ENCODE results near the gene FEV. TPM values are rescaled to one million over a fixed set of nuclear protein-coding genes. Genes with fewer than 3 reads are reported as not detected.
A peak's percentile ranks its signal among the peaks of the same experiment; 100 is the strongest.

Gene FEV
- total and polyA plus RNA-seq, 8 donors: 0.35 to 32.6 (median 1.4) TPM

DNA sequence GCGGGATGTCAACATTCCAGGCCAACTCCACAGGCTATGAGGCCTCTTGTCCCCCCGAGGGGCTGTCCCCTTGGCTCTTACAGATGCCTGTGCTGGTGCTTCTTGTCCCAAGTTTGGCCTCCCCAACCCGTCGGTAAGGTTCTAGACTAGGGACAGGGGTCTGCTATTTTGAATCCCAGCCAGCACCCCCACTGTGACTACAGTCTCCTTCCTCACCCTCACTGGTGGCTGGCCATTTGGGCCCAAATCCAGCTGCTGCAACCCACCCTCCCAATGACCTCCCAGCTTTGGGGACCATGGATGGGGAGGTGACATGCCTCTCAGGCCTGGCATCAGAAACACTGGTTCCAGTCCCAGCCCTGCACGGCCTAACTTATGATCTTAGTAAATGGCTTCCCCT, 37.6 kb upstream of the FEV start:
- Histone ChIP-seq H3K4me3 (no peak overlapping the region), H3K9me3 (no peaks in the 10 kb centered on the region), H3K4me1 (no peaks in the 10 kb centered on the region), H3K27me3 (no peaks in the 10 kb centered on the region), H3K36me3 (no peaks in the 10 kb centered on the region), H3K27ac (no peak overlapping the region)
- TF ChIP-seq, protein P1, sequence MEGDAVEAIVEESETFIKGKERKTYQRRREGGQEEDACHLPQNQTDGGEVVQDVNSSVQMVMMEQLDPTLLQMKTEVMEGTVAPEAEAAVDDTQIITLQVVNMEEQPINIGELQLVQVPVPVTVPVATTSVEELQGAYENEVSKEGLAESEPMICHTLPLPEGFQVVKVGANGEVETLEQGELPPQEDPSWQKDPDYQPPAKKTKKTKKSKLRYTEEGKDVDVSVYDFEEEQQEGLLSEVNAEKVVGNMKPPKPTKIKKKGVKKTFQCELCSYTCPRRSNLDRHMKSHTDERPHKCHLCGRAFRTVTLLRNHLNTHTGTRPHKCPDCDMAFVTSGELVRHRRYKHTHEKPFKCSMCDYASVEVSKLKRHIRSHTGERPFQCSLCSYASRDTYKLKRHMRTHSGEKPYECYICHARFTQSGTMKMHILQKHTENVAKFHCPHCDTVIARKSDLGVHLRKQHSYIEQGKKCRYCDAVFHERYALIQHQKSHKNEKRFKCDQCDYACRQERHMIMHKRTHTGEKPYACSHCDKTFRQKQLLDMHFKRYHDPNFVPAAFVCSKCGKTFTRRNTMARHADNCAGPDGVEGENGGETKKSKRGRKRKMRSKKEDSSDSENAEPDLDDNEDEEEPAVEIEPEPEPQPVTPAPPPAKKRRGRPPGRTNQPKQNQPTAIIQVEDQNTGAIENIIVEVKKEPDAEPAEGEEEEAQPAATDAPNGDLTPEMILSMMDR (IDR thresholded peaks at IDR 0.05): no peak
- WGBS, 2 donors: 77 to 85% methylated on average over 5 of the region's 5 CpGs
- ATAC-seq (no peak), DNase-seq (peak in 1 of 6 donors; percentile 24), FAIRE-seq (no peak)
- intact Hi-C loops (cut with DNase I): loop anchor here in 1 of 3 donors (10.0 kb wide), 1 partner anchor 132 kb away; no protein-coding TSS in a partner anchor

DNA sequence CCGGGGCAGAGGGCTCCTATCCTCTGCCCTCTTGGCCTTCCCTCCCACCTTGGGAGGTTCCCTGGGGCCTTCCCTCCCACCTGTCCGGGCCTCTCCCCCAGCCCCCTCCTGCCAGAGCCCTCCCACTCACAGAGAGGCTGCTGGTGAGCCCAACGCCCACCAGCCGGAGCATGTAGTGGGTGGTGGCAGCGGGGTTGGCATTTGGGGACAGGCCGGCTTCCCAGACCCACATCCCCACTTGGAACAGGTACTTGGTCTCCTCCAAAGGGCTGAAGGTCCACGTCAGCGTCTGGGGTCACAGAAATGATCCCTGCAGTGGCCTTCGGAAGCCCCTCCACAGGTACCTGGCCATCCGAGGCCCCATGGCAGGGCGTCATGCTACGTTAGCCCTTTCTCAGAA, 37.1 kb upstream of the FEV start:
- 70 to 83% methylated on average over 12 of the region's 12 CpGs for WGBS, 2 donors
- FAIRE-seq (no peak), ATAC-seq (no peak), DNase-seq (no peak)
- no peaks in the 10 kb centered on the region for H3K36me3 ChIP-seq
- intact Hi-C loops (cut with DNase I): loop anchor here in 1 of 3 donors (10.0 kb wide), 1 partner anchor 133 kb away; no protein-coding TSS in a partner anchor
- H3K27me3 ChIP-seq: no peaks in the 10 kb centered on the region
- no peak overlapping the region for H3K27ac ChIP-seq
- H3K9me3 ChIP-seq: no peaks in the 10 kb centered on the region
- H3K4me3 ChIP-seq: no peak overlapping the region
- TF ChIP-seq, protein P1 (IDR thresholded peaks at IDR 0.05): no peak
- no peaks in the 10 kb centered on the region for H3K4me1 ChIP-seq

DNA sequence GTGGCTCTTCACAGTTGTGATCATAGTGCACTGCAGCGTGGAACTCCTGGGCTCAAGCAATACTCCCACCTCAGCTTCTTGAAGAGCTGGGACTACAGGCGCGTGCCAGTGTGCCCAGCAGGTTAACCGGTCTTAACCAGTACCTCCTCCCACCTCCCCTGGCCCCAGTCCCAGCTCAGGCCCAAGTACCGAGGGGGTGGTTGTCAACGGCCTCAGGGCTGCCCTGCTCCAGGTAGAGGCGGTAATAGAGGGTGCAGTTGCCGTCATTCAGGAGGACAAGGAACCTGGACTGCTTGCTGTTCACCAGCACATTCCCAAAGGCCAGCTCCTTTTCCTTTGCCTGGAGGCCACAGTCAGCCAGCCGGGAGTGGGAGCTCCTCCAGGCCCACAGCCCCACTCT, 36.6 kb upstream of the FEV start:
- intact Hi-C loops (cut with DNase I): loop anchor here in 1 of 3 donors (10.0 kb wide), 1 partner anchor 133 kb away; no protein-coding TSS in a partner anchor

DNA sequence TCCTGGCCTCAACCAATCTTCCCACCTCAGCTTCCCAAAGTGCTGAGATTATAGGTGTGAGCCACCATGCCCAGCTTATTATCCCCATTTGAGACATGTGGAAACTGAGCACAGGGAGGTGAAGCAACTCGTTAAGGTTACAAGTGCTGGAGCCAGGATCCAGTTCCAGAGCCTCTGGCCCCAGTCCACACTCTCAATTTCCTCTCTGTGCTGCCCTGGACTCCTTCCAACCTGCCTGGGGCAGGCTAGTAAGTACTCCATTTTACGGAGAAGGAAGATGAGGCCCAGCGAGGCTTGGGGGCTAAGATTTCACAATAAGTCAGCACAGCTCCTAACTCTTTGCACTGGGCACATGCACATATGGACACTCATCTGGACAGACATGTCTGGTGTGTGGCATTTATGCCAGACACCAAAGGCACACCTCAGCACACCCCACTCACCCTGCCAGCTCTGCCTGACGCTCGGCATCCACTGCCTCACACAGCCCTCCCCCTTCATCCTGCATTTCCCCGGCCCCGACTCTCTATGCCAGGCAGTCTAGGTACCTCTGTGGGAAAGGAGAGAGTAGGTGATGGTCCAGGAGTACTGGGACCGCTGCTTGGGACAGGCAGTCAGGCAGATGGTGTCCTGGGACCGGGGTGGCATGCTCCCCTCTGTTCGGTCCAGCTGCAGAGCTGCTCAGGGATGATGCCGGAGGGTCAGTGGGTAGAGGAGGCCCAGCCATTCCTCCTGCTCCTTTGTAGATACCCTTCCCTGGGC, 35.8 kb upstream of the FEV start:
- peak in 1 of 6 donors; percentile 5 for DNase-seq
- 74 to 81% methylated on average over 11 of the region's 11 CpGs for WGBS, 2 donors
- no peak for ATAC-seq

More for the DNA sequence above, 36.6 kb upstream of the FEV start:
- DNase-seq (no peak), ATAC-seq (no peak), FAIRE-seq (no peak)
- WGBS, 2 donors: 70 to 81% methylated on average over 9 of the region's 9 CpGs
- Histone ChIP-seq H3K27ac (no peak overlapping the region), H3K4me3 (no peak overlapping the region), H3K27me3 (no peaks in the 10 kb centered on the region), H3K9me3 (no peaks in the 10 kb centered on the region), H3K36me3 (no peaks in the 10 kb centered on the region), H3K4me1 (no peaks in the 10 kb centered on the region)
- TF ChIP-seq, protein P1 (IDR thresholded peaks at IDR 0.05): no peak

More for the DNA sequence above, 35.8 kb upstream of the FEV start:
- no peaks in the 10 kb centered on the region for H3K27me3 ChIP-seq
- H3K27ac ChIP-seq: no peak overlapping the region
- no peaks in the 10 kb centered on the region for H3K9me3 ChIP-seq
- no peak for FAIRE-seq
- intact Hi-C loops (cut with DNase I): loop anchor here in 1 of 3 donors (10.0 kb wide), 1 partner anchor 134 kb away; no protein-coding TSS in a partner anchor
- H3K4me1 ChIP-seq: no peaks in the 10 kb centered on the region
- no peak overlapping the region for H3K4me3 ChIP-seq
- TF ChIP-seq, protein P1 (IDR thresholded peaks at IDR 0.05): no peak
- no peaks in the 10 kb centered on the region for H3K36me3 ChIP-seq
